Measurements from ENCODE around the gene PRRX1.

Gene PRRX1

GRCh38 chr1:170725326-170725725, 61.4 kb downstream of the PRRX1 start:
- DNase-seq: no peak

- DNase-seq: no peak
These were observed 64.0 kb downstream of the PRRX1 start for GRCh38 chr1:170727963-170728362.

- DNase-seq: no peak
These were observed 65.5 kb downstream of the PRRX1 start for GRCh38 chr1:170729225-170730002.

- DNase-seq: no peak
These were observed 66.1 kb downstream of the PRRX1 start for GRCh38 chr1:170730014-170730413.

GRCh38 chr1:170730438-170730837, 66.5 kb downstream of the PRRX1 start:
- DNase-seq: no peak

- no peak for DNase-seq
These were observed 67.8 kb downstream of the PRRX1 start for GRCh38 chr1:170731566-170732251.

- DNase-seq: no peak
These were observed 68.3 kb downstream of the PRRX1 start for GRCh38 chr1:170732252-170732588.

GRCh38 chr1:170734412-170735175, 70.7 kb downstream of the PRRX1 start:
- no peak for DNase-seq

GRCh38 chr1:170735366-170736263, 71.7 kb downstream of the PRRX1 start:
- DNase-seq: no peak

- DNase-seq: no peak
These were observed 75.9 kb downstream of the PRRX1 start for GRCh38 chr1:170739803-170740202.

GRCh38 chr1:170741678-170742077, 77.7 kb downstream of the PRRX1 start:
- DNase-seq: no peak

GRCh38 chr1:170742600-170742999, 78.7 kb downstream of the PRRX1 start:
- DNase-seq: no peak

GRCh38 chr1:170743083-170743482, 79.2 kb downstream of the PRRX1 start:
- no peak for DNase-seq

GRCh38 chr1:170749549-170749948, 85.6 kb downstream of the PRRX1 start:
- DNase-seq: no peak

- DNase-seq: no peak
These were observed 86.0 kb downstream of the PRRX1 start for GRCh38 chr1:170749959-170750358.

GRCh38 chr1:170755795-170756194, 91.9 kb downstream of the PRRX1 start:
- DNase-seq: no peak

- no peak for DNase-seq
These were observed 95.1 kb downstream of the PRRX1 start for GRCh38 chr1:170758992-170759391.

- DNase-seq: no peak
These were observed 101.3 kb downstream of the PRRX1 start for GRCh38 chr1:170765279-170765678.

GRCh38 chr1:170765712-170766330, 101.9 kb downstream of the PRRX1 start:
- no peak for DNase-seq

GRCh38 chr1:170768929-170769328, 105.0 kb downstream of the PRRX1 start:
- no peak for DNase-seq

GRCh38 chr1:170769691-170770090, 105.8 kb downstream of the PRRX1 start:
- DNase-seq: no peak

- no peak for DNase-seq
These were observed 106.3 kb downstream of the PRRX1 start for GRCh38 chr1:170770254-170770653.

Data from CD4-positive, alpha-beta T cell treated with Interleukin-17A for 4 hours (primary cell).